Body of pancreas (tissue), 4 donors: ENCODE measurements around the gene TMEM242.

Experiments used
- CTCF ChIP-seq, 7 experiments: fragments of 450-650 bp in 4 of 7; fragments of 200-600 bp in 3 of 7; sonication (generic) in 3 of 7; IDR thresholded peaks; one replicate each; pipeline ENCODE4 v1.5.1; 2016 to 2019; ENCODE audit warnings: antibody characterized with exemption in 7 of 7
- POLR2A ChIP-seq, 3 donors: fragments of 450-650 bp; IDR thresholded peaks; one replicate each; pipeline ENCODE4 v1.6.1; 2016; ENCODE audit warnings: antibody characterized with exemption in 3 of 3, mild to moderate bottlenecking in 2 of 3

- TF ChIP-seq CTCF (IDR thresholded peaks at IDR 0.05) (no peak), POLR2A (IDR thresholded peaks at IDR 0.05) (no peak)
Measured at GRCh38 chr6:157263146-157263545, 60.2 kb downstream of the TMEM242 start.
